Endothelial cell of umbilical vein (primary cell): ENCODE measurements around the gene CEP128. TPM values are rescaled to one million over a fixed set of nuclear protein-coding genes. Genes with fewer than 3 reads are reported as not detected.

Experiments used
- BruUV-seq: library from RNA; stranded (reverse); fragments of 400-500 nt; replicated peaks from 2 replicates; lab custom pipeline; 2021; lab: Mats Ljungman, UMichigan
- CTCF ChIA-PET: fragments of 300-600, 350-600 bp; sonication (Branson Sonifier 250); formaldehyde crosslinking; loops from one replicate; lab custom pipeline; 2021; ENCODE audit warnings: antibody characterized with exemption, inconsistent platforms; lab: Charles Lee
- POLR2A ChIA-PET: fragments of 300-600, 350-600 bp; sonication (Branson Sonifier 250); formaldehyde crosslinking; loops from one replicate; lab custom pipeline; 2021; ENCODE audit warnings: antibody characterized with exemption, inconsistent platforms; lab: Charles Lee
- DNase-seq: peaks from one replicate; pipeline ENCODE4 v3.0.0-alpha.2; 2011; ENCODE audit warnings: low read depth, low spot score
- FAIRE-seq: peaks from 2 replicates; lab custom pipeline; 2011; peaks lifted over from hg19 to GRCh38; lab: Jason Lieb, UNC
- H2AFZ ChIP-seq: 2 replicates; pipeline ENCODE4 v1.6.0; 2012; ENCODE audit warnings: low read depth, low read length, control low read depth, inconsistent platforms
- H3K27ac ChIP-seq: 2 replicates; pipeline ENCODE4 v1.5.1; 2011; ENCODE audit warnings: low read depth, mild to moderate bottlenecking, control low read depth, low read length, moderate library complexity; ENCODE audit not compliant: insufficient read depth
- H3K27me3 ChIP-seq, 2 experiments: 2 replicates each; pipeline versions ENCODE4 v1.6.0 to v1.6.1; 2011; ENCODE audit warnings: low read length in 2 of 2, mixed read lengths in 1 of 2; ENCODE audit not compliant: control insufficient read depth in 2 of 2, insufficient read depth in 2 of 2
- H3K36me3 ChIP-seq, 2 experiments: 2 replicates in 1 of 2; 3 replicates in 1 of 2; pipeline ENCODE4 v1.5.1; 2011; ENCODE audit warnings: low read length in 2 of 2, mild to moderate bottlenecking in 1 of 2, moderate library complexity in 1 of 2; ENCODE audit not compliant: control insufficient read depth in 2 of 2, insufficient read depth in 2 of 2; ENCODE audit errors: extremely low read depth in 1 of 2
- H3K4me1 ChIP-seq: 3 replicates; pipeline ENCODE4 v1.5.1; 2011; ENCODE audit warnings: mild to moderate bottlenecking, low read length; ENCODE audit not compliant: control insufficient read depth, insufficient read depth; ENCODE audit errors: extremely low read depth
- H3K4me2 ChIP-seq: 2 replicates; pipeline ENCODE4 v1.6.1; 2011; ENCODE audit warnings: low read length, control low read depth, mixed read lengths; ENCODE audit not compliant: insufficient read depth
- H3K4me3 ChIP-seq, 3 experiments: fragments of 200-600 bp in 1 of 3; sonication (generic), shearing (Covaris generic) in 1 of 3; replicated peaks in 1 of 3; 2 replicates each; pipeline ENCODE4 v1.5.1; 2011 to 2016; ENCODE audit warnings: control low read depth in 3 of 3, low read length in 3 of 3, mild to moderate bottlenecking in 2 of 3, inconsistent platforms in 1 of 3, low read depth in 1 of 3, moderate library complexity in 1 of 3; ENCODE audit not compliant: insufficient read depth in 1 of 3
- H3K79me2 ChIP-seq: 2 replicates; pipeline ENCODE4 v1.6.0; 2012; ENCODE audit warnings: low read length, inconsistent platforms; ENCODE audit not compliant: control insufficient read depth, insufficient read depth
- H3K9ac ChIP-seq: replicated peaks from 2 replicates; pipeline ENCODE3; 2011; ENCODE audit warnings: low read length, control low read depth; ENCODE audit not compliant: insufficient read depth; ENCODE audit errors: extremely low read depth
- H3K9me1 ChIP-seq: replicated peaks from 3 replicates; pipeline ENCODE4 v1.6.0; 2011; ENCODE audit warnings: mild to moderate bottlenecking, low read length; ENCODE audit not compliant: control insufficient read depth, insufficient read depth; ENCODE audit errors: extremely low read depth
- H3K9me3 ChIP-seq: replicated peaks from 2 replicates; pipeline ENCODE4 v1.5.1; 2012; ENCODE audit warnings: low read length, inconsistent platforms; ENCODE audit not compliant: control insufficient read depth, insufficient read depth
- H4K20me1 ChIP-seq: replicated peaks from 2 replicates; pipeline ENCODE3; 2011; ENCODE audit warnings: mild to moderate bottlenecking, low read length; ENCODE audit not compliant: control insufficient read depth, insufficient read depth; ENCODE audit errors: extremely low read depth
- FOS ChIP-seq: IDR thresholded peaks from 2 replicates; pipeline ENCODE4 v1.6.1; 2011; ENCODE audit warnings: mild to moderate bottlenecking, low read length, moderate library complexity, borderline replicate concordance; ENCODE audit not compliant: insufficient read depth
- GATA2 ChIP-seq: IDR thresholded peaks from 2 replicates; pipeline ENCODE4 v1.7.0; 2011; ENCODE audit warnings: low read depth, mild to moderate bottlenecking, moderate library complexity, mixed read lengths, low read length; ENCODE audit not compliant: insufficient read length, insufficient read depth
- JUN ChIP-seq: IDR thresholded peaks from 2 replicates; pipeline ENCODE4 v1.6.1; 2011; ENCODE audit warnings: borderline replicate concordance, low read depth; ENCODE audit not compliant: insufficient read length, insufficient read depth
- MYC ChIP-seq: IDR thresholded peaks from one replicate; pipeline ENCODE4 v1.6.1; 2011; ENCODE audit warnings: mild to moderate bottlenecking, low read depth, low read length
- POLR2AphosphoS5 ChIP-seq: IDR thresholded peaks from 2 replicates; pipeline ENCODE4 v1.6.1; 2012; ENCODE audit warnings: low read depth, mild to moderate bottlenecking, control low read depth, low read length, moderate library complexity; ENCODE audit not compliant: insufficient read depth
- dilution Hi-C: fragments of 300-500 bp; cut with MboI; formaldehyde crosslinking; loops from one replicate; pipeline ENCODE4 v1.15.0; 2019; ENCODE audit warnings: low sequenced_read_pairs; ENCODE audit not compliant: extremely low pct_ligation_motif_present
- intact Hi-C: fragments of 100-400 bp; cut with micrococcal nuclease; formaldehyde crosslinking; loops from one replicate; pipeline ENCODE4 v1.10.0; 2022
- polyA plus RNA-seq, 4 experiments: library from polyadenylated mRNA; depleted of rRNA in 3 of 4; stranded (reverse) in 3 of 4; unstranded in 1 of 4; fragments of >200 nt; gene quantifications; 2 replicates each; pipeline versions ENCODE4 v1.2.1 to v1.2.3, GENCODE V29; 2011 to 2012; ENCODE audit warnings: missing spikeins in 1 of 4
- total RNA-seq: library from RNA; stranded (reverse); gene quantifications from 2 replicates; pipeline ENCODE4 v1.2.3, GENCODE V29; 2021
- TF ChIP-seq, protein P1 (sequence below), 2 donors: IDR thresholded peaks; 1 replicate in 1 of 2; 2 replicates in 1 of 2; pipeline ENCODE4 v1.5.1; 2011; ENCODE audit warnings: low read length in 2 of 2, mild to moderate bottlenecking in 2 of 2, moderate library complexity in 2 of 2, control low read depth in 1 of 2, inconsistent platforms in 1 of 2, low read depth in 1 of 2; ENCODE audit not compliant: insufficient read depth in 1 of 2; ENCODE audit errors: extremely low read depth in 1 of 2
- TF ChIP-seq, protein P2 (sequence below): IDR thresholded peaks from 2 replicates; pipeline ENCODE4 v1.6.1; 2011; ENCODE audit not compliant: insufficient read depth, insufficient read length

The CEP128 gene
- total and polyA plus RNA-seq, 2 donors (not counting 3 experiments of a cell fraction or from before 2014, with no cell fraction given), result 0.91 to 23.7 TPM

DNA sequence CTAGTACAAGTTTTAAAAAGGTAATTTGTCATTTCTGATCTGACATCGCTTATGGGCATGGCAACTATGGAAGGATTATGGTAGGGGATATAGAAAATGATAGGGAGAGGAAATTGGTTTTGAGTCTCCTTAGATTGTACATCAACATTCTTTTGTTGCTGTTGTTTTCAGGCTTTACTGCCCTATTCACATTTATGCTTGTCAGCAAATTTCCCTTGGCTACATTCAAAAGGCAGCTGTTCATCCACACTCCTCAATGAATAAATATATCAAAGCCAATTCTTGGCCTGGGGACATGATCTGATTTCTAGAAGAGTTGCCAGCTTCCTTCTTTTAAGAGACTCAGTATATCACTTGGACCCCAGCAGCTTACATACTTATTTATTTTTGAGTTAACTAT, 283.4 kb downstream of the CEP128 start:
- FAIRE-seq, result no peak
- dilution Hi-C loops, result no loop called here

More for the DNA sequence above, 283.4 kb downstream of the CEP128 start:
- Histone ChIP-seq H3K4me1 (peaks cover 6% of the 10 kb centered on the region), H3K79me2 (no peaks in the 10 kb centered on the region), H3K36me3 (no peaks in the 10 kb centered on the region), H3K27me3 (no peaks in the 10 kb centered on the region), H3K9me3 (no peaks in the 10 kb centered on the region), H3K4me2 (no peak overlapping the region), H3K27ac (no peak overlapping the region), H3K9me1 (peaks cover 2% of the 10 kb centered on the region), H2AFZ (no peak overlapping the region), H4K20me1 (no peaks in the 10 kb centered on the region), H3K4me3 (no peak overlapping the region), H3K9ac (no peak overlapping the region)
- CTCF ChIA-PET, result no interaction called here
- POLR2A ChIA-PET, result no interaction called here
- no peak for DNase-seq
- TF ChIP-seq MYC (no peak), GATA2 (no peak), POLR2AphosphoS5 (no peak), FOS (no peak), JUN (no peak)
- TF ChIP-seq, protein P1, sequence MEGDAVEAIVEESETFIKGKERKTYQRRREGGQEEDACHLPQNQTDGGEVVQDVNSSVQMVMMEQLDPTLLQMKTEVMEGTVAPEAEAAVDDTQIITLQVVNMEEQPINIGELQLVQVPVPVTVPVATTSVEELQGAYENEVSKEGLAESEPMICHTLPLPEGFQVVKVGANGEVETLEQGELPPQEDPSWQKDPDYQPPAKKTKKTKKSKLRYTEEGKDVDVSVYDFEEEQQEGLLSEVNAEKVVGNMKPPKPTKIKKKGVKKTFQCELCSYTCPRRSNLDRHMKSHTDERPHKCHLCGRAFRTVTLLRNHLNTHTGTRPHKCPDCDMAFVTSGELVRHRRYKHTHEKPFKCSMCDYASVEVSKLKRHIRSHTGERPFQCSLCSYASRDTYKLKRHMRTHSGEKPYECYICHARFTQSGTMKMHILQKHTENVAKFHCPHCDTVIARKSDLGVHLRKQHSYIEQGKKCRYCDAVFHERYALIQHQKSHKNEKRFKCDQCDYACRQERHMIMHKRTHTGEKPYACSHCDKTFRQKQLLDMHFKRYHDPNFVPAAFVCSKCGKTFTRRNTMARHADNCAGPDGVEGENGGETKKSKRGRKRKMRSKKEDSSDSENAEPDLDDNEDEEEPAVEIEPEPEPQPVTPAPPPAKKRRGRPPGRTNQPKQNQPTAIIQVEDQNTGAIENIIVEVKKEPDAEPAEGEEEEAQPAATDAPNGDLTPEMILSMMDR (IDR thresholded peaks at IDR 0.05; ENCODE audit: extremely low read depth in 1 of 2, insufficient read depth in 1 of 2, low read depth in 1 of 2, low read length in 2 of 2), result no peak
- TF ChIP-seq, protein P2, sequence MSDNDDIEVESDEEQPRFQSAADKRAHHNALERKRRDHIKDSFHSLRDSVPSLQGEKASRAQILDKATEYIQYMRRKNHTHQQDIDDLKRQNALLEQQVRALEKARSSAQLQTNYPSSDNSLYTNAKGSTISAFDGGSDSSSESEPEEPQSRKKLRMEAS, result no peak
- intact Hi-C loops, result no loop called here
- no TSS peak for BruUV-seq
